Fibroblast of skin of right biceps (primary cell): Measurements from ENCODE around the gene CABYR.
A peak's percentile ranks its signal among the peaks of the same experiment; 100 is the strongest.

Experiments
- DNase-seq: peaks from one replicate; pipeline ENCODE4 v3.0.0-alpha.2; 2013

The CABYR gene, protein sequence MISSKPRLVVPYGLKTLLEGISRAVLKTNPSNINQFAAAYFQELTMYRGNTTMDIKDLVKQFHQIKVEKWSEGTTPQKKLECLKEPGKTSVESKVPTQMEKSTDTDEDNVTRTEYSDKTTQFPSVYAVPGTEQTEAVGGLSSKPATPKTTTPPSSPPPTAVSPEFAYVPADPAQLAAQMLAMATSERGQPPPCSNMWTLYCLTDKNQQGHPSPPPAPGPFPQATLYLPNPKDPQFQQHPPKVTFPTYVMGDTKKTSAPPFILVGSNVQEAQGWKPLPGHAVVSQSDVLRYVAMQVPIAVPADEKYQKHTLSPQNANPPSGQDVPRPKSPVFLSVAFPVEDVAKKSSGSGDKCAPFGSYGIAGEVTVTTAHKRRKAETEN

DNA sequence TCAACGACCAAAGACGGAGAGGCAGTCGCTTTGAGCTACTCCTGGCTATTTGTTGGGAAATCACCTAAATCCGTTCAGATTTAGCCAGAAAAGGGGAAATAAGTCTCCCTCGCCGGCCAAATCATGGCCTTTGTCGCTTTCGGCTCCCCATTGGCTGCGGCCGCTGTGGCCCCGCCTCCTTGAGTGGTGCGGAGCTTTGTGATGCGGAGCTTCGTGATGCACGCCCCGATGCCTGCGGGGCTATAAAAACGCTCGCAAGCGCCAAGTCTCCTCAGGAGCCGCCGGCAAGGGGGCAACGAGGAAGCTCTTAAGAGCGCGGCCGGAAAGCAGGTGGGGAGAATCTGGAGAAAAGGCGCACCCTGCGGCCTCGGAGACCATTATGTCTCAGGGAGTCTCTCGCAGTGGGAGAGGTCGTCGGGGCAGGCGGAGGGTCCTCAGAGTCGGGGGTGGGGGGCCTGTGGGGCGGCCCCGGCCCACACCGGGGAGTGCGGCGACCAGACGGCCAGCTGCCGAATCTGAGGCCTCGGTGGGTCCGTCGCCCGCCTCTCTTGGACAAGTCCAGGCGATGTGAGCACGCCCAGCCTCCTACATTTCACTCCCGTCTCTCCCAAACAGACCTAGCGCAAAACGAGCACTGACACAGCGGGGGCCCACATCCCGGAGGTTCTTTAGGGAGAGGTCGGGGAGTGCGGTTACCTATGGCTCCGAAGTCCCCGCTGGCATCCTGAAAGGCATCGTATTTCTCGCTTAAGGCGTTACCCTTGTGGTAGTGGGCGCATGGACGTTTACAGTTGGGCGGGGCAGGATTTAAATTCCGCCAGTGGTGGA lies at the start of gene CABYR:
TSS of gene CABYR (plus strand) at position 274 of the 828 bp plus-strand sequence. CDS start 4,053 bp downstream, outside the sequence.
- DNase-seq = peak; percentile 90

DNA sequence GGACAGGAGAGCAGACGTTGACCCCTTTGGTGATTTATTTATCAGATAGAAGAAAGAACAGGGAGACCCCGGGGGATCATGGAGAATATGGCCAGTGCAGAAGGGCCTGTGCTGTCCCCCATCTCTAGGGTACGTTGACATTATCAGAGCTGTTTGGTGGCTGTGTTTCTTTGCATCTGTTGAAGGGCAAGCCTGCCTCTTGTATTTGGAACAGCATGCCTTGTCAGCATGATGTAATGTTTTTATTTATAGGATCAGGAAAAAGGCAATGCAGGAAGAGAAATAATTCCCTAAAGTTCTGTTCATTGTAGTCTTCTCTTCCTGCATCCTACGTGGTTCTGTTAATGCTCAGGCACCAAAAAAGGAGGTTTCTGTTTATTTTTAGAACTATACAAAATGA lies 49.8 kb upstream of the CABYR start:
- DNase-seq = no peak

DNA sequence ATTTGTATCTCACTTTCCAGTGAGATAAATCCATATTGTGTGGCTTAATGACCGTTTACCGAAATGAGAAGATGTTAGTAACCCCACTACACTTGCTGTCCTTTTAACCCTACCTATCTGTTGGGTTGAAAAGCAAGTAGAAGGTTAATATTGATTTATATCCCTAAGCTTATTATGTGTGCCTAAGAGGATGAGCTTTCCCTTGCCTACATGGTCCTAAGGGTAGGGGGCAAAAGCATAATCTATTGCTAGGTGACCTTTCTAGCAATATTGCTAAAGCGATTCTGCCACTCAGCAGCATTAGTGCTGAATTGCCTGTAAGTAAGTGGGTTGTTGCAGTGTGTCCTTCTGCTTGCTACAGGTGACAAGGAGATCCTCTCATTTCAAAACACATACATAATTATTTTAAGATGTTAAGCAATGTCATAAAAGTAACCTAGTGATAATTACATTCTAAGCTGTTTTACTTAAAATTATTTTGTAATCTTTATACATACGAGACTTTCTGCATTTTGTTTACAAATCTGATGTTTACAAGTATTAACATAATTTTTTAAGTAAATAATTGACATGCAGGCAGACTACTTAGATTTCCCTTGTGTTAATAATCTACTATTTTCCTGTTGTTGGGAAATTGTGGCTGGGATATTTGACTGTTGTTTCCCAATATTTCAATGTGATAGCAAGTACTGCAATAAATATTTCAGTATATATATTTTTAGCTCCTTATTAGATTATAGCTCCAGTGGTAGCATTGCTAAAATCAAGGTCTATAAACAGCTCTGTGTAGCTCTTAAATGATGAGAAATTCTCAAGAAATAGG lies 49.1 kb upstream of the CABYR start:
- no peak for DNase-seq

DNA sequence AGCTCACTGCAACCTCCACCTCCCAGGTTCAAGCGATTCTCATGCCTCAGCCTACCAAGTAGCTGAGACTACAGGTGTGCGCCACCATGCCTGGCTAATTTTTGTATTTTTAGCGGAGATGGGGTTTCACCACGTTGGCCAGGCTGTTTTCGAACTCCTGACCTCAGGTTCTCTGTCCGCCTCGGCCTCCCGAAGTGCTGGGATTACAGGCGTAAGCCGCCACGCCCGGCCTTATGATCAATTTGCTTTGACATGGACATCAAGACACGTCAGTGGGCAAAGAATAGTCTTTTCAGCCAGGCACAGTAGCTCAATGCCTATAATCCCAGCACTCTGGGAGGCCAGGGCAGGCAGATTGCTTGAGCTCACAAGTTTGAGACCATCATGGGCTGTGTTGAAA lies 48.0 kb upstream of the CABYR start:
- no peak for DNase-seq

DNA sequence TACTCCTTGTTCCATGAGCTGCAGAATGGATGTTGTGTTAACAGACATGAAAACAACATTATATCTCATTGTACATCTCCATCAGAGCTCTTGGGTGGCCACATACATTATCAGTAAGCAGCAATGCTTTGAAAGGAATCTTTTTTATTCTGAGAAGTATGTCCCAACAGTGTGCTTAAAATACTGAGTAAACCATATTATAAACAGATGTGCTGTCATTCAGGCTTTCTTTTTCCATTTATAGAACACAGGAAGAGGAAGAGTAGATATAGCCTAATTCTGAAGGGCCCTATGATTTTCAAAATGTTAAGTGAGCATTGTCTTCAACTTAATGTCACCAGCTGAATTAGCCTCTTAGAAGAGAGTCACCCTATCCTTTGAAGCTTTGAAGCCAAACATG lies 44.3 kb upstream of the CABYR start:
- peak; percentile 4 for DNase-seq

DNA sequence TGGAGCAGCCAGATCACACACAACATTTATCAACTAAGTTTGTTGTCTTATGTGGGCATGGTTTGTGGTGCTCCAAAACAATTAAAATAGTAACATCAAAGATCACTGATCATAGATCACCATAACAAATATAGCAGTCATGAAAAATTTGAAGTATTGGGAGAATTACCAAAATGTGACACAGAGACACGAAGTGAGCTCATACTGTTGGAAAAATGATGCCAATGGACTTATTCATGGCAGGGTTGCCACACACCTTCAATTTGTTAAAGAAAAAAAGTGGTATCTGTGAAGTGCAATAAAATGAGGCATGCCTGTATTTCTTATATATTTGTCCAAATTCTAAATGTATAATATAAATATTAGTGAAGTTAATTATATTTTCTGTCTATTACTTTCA lies 42.9 kb upstream of the CABYR start:
- DNase-seq = peak; percentile 7

DNA sequence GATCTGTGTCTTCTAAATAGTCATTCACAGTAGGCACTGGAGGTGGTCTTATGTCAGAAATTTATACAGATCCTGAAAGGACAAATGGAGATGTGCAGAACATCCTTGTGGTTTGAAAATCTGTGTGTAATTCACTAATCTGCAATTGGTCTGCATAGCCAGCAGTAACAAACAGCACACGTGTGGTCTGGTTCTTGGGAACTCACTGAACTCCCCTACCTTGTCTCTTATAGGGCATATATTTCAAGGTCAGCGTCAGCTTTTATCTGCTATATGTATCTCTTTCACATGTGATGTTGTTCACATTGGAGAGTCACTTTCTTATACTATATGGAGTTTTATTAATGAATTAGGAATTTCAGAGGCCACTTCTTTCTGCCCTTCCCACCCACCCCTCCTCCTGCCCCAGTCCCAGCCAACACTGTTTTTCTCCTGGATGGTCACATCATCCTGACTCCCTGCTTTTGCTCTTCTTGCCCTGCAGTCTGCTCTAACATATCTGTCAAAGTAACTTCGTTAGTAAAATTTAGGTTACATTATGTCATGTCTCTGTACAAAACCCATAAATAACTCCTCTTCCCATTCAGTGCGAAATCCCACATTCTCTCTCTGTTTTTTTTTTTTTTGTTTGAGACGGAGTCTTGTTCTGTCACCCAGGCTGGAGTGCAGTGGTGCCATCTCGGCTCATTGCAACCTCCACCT lies 35.4 kb upstream of the CABYR start:
- DNase-seq = peak; percentile 5

DNA sequence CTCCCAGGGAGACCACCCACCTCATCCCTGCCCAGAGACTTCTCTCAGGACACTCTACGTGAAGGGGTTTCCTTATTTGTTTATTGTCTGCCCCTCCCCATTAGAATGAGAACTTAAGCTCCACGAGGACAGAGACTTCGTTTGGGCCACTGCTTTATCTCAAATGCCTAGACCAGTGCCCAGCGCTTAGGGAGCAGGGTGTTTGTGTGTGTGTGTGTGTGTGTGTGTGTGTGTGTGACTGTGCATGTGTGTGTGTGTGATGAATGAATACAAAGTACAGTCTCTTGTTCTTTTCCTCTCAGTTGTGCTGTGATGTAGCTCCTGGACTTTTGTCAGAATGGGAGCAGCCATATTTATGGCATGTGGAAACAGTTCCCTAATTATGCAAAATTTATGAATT lies 34.4 kb upstream of the CABYR start:
- no peak for DNase-seq

DNA sequence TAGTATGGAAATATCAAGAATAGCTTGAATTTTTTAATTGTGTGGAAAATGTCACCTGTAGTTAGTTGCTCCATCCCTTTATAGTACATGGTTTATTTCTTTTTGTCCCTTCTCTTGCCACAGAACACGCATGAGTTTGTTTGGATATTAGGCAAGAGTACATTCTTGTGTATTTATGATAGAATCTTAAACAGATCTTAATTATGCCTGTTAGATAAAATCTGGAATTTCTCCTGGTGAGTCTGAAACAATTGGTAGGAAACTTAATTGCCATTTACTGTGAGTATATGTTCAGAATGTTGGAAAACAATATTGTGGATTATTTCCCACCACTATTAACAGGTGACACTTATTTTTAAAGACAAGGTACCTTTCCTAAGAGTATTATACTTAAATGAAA lies 30.2 kb upstream of the CABYR start:
- DNase-seq = no peak

DNA sequence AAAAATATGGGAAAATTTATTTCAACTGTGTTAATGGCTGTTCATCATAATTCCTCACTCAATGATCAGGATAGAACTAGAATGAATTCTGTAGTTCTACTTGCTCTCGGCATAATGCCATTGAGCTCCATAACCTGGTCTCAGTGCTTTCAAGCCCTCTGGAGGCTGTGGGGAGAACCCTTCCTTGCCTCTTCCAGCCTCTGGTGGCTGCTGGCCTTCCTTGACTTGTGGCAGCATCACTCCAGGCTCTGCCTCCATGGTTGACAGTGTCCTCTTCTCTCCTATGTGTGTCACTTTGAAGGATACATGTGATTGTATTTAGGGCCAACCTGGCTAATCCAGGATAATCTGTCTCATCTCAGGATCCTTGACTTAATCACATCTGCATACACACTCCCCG lies 26.9 kb upstream of the CABYR start:
- no peak for DNase-seq

DNA sequence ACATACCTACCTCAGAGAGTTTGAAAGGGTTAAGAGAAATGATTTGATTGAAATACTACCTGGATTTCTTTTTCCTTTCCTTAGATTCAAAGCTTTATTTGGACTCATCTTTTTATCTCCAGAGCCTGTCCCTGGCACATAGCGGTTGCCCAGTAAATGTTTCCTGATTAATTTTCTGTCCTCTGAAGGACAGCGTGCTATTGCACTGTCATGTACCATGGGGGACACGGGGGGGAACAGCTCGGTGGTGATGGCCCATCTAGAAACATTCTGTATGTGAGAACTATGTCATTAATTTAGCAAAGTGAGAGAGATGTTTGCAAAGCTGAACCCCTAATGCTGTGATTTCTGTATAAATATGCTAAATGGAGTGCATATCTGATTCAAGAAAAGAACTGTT lies 26.4 kb upstream of the CABYR start:
- no peak for DNase-seq

DNA sequence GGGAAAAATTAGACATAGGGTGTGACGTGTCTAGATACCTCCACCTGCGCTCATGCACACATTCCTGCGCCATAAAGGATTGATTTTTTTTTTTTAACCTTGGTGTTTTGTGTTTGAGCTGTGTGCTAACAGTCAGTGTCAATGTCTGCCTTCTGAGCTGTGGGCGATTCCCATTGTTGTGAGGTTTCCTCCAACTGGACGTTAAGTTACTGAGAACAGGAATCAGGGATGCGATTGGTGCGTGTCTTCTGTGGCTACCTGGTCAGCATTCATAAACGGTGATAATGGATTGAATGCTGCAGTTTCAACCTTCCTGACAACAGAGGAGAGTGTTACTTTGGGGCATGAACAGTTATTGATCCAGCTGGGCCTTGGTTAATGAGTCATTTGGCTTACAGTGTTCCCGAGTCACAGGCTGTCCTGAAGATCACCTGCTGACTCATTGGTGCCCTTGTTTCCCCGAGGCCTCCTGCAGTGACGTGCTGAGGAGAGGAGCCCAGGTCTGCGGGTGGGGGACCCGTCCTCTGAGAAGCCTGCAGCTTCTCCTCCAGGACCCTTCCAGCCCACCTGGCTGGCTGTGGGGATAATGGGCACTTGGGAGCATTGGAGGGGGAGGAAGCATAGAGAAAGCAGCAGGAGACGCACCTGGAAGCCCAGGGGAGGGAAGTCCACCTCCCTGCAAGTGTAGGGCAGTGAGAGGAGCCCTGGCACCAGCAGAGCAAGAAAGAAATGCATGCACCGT lies 25.8 kb upstream of the CABYR start:
- peak; percentile 44 for DNase-seq

DNA sequence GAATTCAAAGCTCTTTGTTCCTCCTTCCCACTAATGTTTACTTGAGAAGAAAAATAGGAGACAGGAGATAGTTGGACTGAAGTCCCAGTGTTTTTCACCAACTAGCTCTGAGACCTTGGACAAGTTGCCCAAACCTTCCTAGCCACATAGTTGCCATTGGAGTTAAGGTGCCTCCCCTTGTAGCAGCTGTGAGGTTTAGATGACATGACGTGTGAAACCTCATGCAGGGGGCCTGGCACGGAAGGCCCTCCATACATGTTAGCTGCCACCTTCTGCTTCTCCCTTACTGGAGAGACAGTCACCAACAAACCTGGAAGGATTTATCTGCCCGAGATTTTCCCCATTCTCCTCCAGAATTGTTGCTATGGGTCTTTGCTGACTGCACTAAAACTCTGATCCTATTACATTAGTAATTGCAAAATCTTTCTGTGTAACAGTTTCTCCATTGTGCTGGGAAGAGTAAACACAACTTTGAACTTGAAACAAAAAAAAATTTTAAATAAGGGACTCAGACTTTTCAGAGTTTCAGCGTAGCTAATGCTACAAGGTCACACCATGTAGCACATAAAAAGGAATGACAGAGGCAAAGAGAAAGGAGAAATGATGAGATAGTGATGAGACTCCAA lies 23.8 kb upstream of the CABYR start:
- DNase-seq = no peak

DNA sequence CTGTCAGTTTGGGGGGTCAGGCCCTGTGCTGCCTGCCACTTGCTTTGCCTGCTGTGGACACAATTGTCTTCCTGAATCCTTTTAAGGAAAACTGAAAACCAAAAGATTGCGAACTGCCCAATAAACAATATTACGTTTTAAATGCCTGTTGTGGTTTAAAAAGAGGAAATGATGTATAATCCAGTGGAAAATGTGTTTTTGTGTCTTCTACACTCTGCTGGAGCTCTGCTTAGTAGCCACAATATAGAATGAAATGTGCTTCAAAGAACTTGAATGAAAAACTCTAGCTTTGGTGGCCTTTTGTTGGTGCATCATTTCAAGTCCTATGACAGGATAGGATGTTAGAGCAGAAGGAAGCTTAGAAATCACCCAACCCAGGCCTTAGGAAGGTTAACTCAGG lies 23.2 kb upstream of the CABYR start:
- DNase-seq = no peak

DNA sequence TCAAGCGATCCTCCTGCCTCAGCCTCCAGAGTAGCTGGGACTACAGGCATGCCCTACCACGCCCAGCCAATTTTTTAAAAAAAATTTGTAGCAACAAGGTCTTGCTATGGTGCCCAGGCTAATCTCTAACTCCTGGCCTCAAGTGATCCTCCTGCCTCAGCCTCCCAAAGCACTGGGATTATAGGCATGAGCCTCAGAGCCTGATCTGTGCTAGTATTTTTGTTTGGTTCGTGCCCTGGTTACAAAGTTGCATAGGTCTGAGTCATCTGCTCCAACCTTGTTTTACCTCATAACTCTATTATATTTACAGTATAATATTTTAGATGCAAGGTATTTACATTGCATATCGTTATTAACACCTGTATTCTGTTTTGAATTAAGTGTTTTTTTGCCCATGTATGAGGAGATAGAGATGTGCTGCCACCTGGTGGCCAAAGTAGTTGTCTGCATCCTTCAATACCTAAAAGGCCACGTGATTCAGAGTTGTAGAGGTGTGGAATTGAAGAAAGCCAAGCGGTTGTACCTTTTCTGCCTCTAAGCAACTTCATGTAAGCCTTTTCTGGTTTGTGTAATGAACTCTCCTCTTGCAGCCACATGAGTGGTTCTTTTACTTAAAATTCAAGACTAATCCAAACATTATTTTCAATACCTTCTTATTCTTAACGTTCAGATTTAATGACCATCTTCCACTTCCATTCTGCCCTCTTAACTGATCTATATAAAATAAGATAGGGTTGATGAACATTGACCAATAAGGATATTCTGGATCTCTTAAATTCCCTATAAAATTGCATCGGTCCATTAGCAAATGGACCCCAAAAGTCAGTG lies 19.9 kb upstream of the CABYR start:
- peak; percentile 66 for DNase-seq

DNA sequence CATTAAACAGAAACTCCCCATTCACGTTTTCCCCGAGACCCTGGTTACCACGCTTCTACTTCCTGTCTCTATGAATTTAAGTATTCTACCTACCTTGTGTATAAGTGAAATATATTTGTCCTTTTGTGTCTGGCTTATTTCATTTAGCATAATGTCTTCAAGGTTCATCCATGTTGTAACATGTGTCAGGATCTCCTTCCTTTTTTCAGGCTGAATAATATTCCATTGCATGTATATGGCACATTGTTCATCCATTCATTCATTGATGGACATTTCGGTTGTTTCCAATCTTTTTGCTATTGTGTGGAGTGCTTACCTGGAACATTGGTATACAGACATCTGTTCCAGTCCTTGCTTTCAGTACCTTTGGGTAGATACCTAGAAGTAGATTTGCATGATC lies 18.2 kb upstream of the CABYR start:
- no peak for DNase-seq

DNA sequence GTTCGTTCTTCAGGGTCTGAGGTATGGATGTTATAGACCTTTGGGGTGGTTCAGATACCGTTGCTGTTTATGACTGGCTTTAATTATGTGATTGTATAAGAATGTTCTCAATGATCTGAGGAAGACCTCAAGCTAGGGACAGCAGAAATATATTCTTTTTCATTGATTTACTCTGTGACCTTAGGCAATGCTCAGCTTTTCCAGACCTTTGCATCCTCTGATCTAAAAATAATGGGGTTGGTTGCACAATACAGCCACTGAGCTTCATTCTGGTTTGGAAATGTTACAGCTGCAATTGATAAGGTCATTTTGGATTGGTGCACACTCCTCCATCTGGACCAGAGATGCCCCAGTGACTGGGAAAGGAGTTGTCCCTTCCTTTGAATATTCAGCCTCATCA lies 17.2 kb upstream of the CABYR start:
- DNase-seq = no peak

DNA sequence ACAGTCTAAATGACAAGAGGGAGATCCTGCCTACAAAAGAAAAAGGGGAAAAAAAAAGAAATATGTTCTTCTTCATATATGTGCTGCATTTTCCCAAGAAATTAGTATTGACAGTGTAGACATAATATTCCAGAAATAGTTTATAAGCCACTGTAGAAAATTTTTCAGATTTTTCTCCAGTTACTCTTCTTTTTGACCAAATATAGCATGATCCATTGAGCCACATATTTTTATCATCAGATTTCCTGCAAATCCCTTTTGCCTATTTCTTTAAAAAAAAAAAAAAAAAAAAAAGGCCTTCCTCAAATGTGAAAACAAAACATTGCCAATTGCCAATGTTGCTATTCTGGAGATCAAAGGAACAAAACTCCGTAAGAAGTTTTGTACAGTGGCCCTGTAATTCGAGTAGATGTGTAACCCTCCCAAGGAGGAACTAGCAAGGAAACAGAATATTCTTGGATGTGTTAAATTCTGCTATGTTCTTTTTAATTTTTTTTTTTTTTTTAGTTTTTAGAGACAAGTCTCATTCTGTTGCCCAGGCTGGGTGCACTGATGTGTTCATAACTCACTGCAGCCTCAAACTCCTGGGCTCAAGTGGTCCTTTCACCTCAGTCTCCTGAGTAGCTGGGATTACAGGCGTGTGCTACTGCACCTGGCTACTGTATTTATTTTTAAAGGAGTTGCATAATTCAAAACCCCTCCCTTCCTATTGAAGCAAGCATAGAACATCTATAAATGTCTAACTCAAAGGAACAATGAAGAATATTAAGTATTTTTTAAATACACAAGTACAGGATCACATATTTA lies 12.5 kb upstream of the CABYR start:
- DNase-seq = peak; percentile 68

DNA sequence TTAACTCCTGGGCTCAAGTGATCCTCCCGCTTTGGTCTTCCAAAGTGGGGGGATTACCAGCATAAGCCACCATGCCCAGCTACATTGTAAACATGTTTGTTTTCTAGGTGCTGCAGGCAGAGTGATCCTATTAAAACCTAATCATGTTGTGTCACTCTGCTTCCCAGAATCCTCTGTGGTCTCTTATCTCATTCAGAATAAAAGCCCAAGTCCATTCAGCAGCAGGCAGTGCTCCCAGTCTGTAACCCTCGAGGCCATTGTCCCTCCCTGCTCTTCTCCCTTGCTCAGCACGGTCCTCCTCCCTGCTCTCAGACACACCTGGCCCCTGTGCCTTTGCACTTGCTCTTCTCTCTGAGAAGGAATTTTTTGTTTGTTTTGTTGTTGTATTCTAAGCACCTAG lies 11.1 kb upstream of the CABYR start:
- no peak for DNase-seq

DNA sequence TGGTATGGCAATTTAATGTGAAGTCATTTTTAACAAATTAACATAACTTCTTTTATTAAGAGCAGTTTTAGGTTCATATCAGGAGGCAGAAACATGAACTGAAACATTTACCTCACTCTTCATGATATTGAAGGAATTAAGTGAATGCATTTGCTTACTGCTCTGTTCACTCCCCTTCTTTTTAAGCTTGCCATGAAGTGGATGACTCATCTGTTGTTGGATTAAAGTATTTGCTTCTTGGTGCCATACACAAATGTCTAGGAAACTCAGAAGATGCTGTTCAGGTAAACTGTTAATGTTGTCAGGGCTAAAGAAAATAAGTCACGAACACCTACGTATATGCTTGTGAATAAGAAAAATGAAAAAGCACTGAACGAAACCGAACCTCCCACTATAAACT lies 10.2 kb upstream of the CABYR start:
- DNase-seq = no peak
